HEK293 (cell line): ENCODE results near the gene MYZAP.
A peak's percentile ranks its signal among the peaks of the same experiment; 100 is the strongest.

ENCODE experiments used
- CTCF ChIA-PET: fragments of 350-600 bp; formaldehyde crosslinking; extraction: SDS; loops from one replicate; lab custom pipeline; 2021; ENCODE audit warnings: antibody characterized with exemption; lab: Yijun Ruan, JAX
- POLR2A ChIA-PET: fragments of 300-600 bp; formaldehyde crosslinking; extraction: SDS; loops from one replicate; lab custom pipeline; 2020; ENCODE audit warnings: antibody characterized with exemption, inconsistent platforms; lab: Yijun Ruan, JAX
- H3K27ac ChIP-seq: fragments of 200-500 bp; sonication (Bioruptor generic); 2 replicates; pipeline ENCODE4 v1.5.1; 2014; ENCODE audit warnings: low read depth, low read length, control low read depth, inconsistent platforms; ENCODE audit errors: extremely low read depth
- H3K36me3 ChIP-seq, 2 experiments: fragments of 200-500 bp in 1 of 2; sonication (Bioruptor generic) in 1 of 2; 1 replicate in 1 of 2; 2 replicates in 1 of 2; pipeline ENCODE4 v1.5.1; 2014 to 2017; ENCODE audit warnings: inconsistent platforms in 2 of 2, low read length in 2 of 2; ENCODE audit not compliant: control insufficient read depth in 2 of 2, insufficient read depth in 1 of 2
- H3K4me1 ChIP-seq: fragments of 200-500 bp; sonication (Bioruptor generic); 2 replicates; pipeline ENCODE4 v1.5.1; 2014; ENCODE audit warnings: mild to moderate bottlenecking, low read length, inconsistent platforms; ENCODE audit not compliant: control insufficient read depth, insufficient read depth
- H3K4me3 ChIP-seq: 2 replicates; pipeline ENCODE4 v1.5.1; 2011; ENCODE audit warnings: low read depth, mild to moderate bottlenecking, control low read depth, low read length, moderate library complexity
- H3K9me3 ChIP-seq: fragments of 200-500 bp; sonication (Bioruptor generic); 2 replicates; pipeline ENCODE4 v1.5.1; 2014; ENCODE audit warnings: low read depth, low read length, inconsistent platforms; ENCODE audit not compliant: control insufficient read depth, insufficient read depth
- AEBP2 ChIP-seq: fragments of 450-650 bp; formaldehyde crosslinking; IDR thresholded peaks from 2 replicates; pipeline ENCODE4 v1.5.1; 2016; ENCODE audit warnings: missing biosample characterization, missing genetic modification characterization, borderline replicate concordance
- GLIS2 ChIP-seq: fragments of 450-650 bp; formaldehyde crosslinking; IDR thresholded peaks from 2 replicates; pipeline ENCODE4 v1.5.1; 2016; ENCODE audit warnings: missing biosample characterization, missing genetic modification characterization
- KLF9 ChIP-seq: fragments of 450-650 bp; formaldehyde crosslinking; IDR thresholded peaks from 2 replicates; pipeline ENCODE4 v1.5.1; 2016; ENCODE audit warnings: missing biosample characterization, missing genetic modification characterization, low read depth
- PRDM2 ChIP-seq: fragments of 450-650 bp; formaldehyde crosslinking; IDR thresholded peaks from 2 replicates; pipeline ENCODE4 v1.5.1; 2016; ENCODE audit warnings: missing biosample characterization, missing genetic modification characterization, borderline replicate concordance
- RBAK ChIP-seq: fragments of 450-650 bp; formaldehyde crosslinking; IDR thresholded peaks from 2 replicates; pipeline ENCODE4 v1.5.1; 2016; ENCODE audit warnings: missing biosample characterization, missing genetic modification characterization
- REST ChIP-seq: fragments of 450-650 bp; formaldehyde crosslinking; IDR thresholded peaks from 2 replicates; pipeline ENCODE4 v1.5.1; 2016; ENCODE audit warnings: missing biosample characterization, missing genetic modification characterization
- ZBTB11 ChIP-seq: fragments of 450-650 bp; formaldehyde crosslinking; conservative IDR thresholded peaks from 2 replicates; pipeline ENCODE4 v1.5.1; 2016; ENCODE audit warnings: low read depth, missing biosample characterization, missing genetic modification characterization
- ZBTB8A ChIP-seq: fragments of 450-650 bp; formaldehyde crosslinking; IDR thresholded peaks from 2 replicates; pipeline ENCODE4 v1.5.1; 2016; ENCODE audit warnings: missing biosample characterization, missing genetic modification characterization
- ZFP41 ChIP-seq: fragments of 450-650 bp; formaldehyde crosslinking; IDR thresholded peaks from 2 replicates; pipeline ENCODE4 v1.5.1; 2016; ENCODE audit warnings: missing biosample characterization, missing genetic modification characterization, borderline replicate concordance
- ZNF121 ChIP-seq: fragments of 450-650 bp; formaldehyde crosslinking; IDR thresholded peaks from 2 replicates; pipeline ENCODE4 v1.5.1; 2016; ENCODE audit warnings: missing biosample characterization, missing genetic modification characterization
- ZNF221 ChIP-seq: fragments of 450-650 bp; formaldehyde crosslinking; IDR thresholded peaks from 2 replicates; pipeline ENCODE4 v1.5.1; 2017; ENCODE audit warnings: missing biosample characterization, missing genetic modification characterization, borderline replicate concordance
- ZNF548 ChIP-seq: fragments of 450-650 bp; formaldehyde crosslinking; IDR thresholded peaks from 2 replicates; pipeline ENCODE4 v1.5.1; 2016; ENCODE audit warnings: missing biosample characterization, missing genetic modification characterization
- ZNF623 ChIP-seq: fragments of 450-650 bp; formaldehyde crosslinking; IDR thresholded peaks from 2 replicates; pipeline ENCODE4 v1.5.1; 2016; ENCODE audit warnings: missing biosample characterization, missing genetic modification characterization
- ZNF624 ChIP-seq: fragments of 450-650 bp; formaldehyde crosslinking; IDR thresholded peaks from 2 replicates; pipeline ENCODE4 v1.5.1; 2017; ENCODE audit warnings: missing biosample characterization, missing genetic modification characterization
- ZNF629 ChIP-seq: fragments of 450-650 bp; formaldehyde crosslinking; IDR thresholded peaks from 2 replicates; pipeline ENCODE4 v1.5.1; 2017; ENCODE audit warnings: missing biosample characterization, missing genetic modification characterization
- ZNF777 ChIP-seq: fragments of 450-650 bp; formaldehyde crosslinking; IDR thresholded peaks from 2 replicates; pipeline ENCODE4 v1.5.1; 2017; ENCODE audit warnings: missing biosample characterization, missing genetic modification characterization, borderline replicate concordance

Gene MYZAP

GRCh38 chr15:57589754-57590153 is 1.9 kb upstream of the MYZAP start:
- ChIA-PET POLR2A (no interaction called here), CTCF (interaction anchor here (0.9 kb wide), 1 partner anchor 29 kb away, joined by 3 read pairs; no protein-coding TSS in a partner anchor)
- H3K36me3 ChIP-seq = no peaks in the 10 kb centered on the region
- TF ChIP-seq PRDM2 (tag by site-specific recombination) (no peak), ZNF548 (tag by site-specific recombination) (no peak)
- no peak overlapping the region for H3K4me3 ChIP-seq
- no peak overlapping the region for H3K27ac ChIP-seq
- H3K4me1 ChIP-seq = no peaks in the 10 kb centered on the region
- H3K9me3 ChIP-seq = no peaks in the 10 kb centered on the region

GRCh38 chr15:57591237-57591821 is 375 bp upstream of the MYZAP start:
- Histone ChIP-seq H3K36me3 (no peaks in the 10 kb centered on the region), H3K9me3 (no peaks in the 10 kb centered on the region), H3K4me3 (peak overlapping the region; percentile 45), H3K27ac (no peak overlapping the region), H3K4me1 (no peaks in the 10 kb centered on the region)
- CTCF ChIA-PET = no interaction called here
- POLR2A ChIA-PET = no interaction called here
- TF ChIP-seq ZNF629 = no peak
- no peak for TF ChIP-seq ZNF121 (tag by site-specific recombination)
- TF ChIP-seq ZNF221 (tag by site-specific recombination) = no peak
- no peak for TF ChIP-seq RBAK
- no peak for TF ChIP-seq REST
- no peak for TF ChIP-seq AEBP2 (tag by site-specific recombination)
- TF ChIP-seq ZBTB11 = no peak
- no peak for TF ChIP-seq ZFP41
- 0 out of 2 replicates have a peak, but pooled peaks have one; percentile 7 for TF ChIP-seq GLIS2 (tag by site-specific recombination)
- TF ChIP-seq KLF9 = no peak
- no peak for TF ChIP-seq ZNF624
- TF ChIP-seq ZNF777 = no peak
- TF ChIP-seq ZNF623 = no peak
- TF ChIP-seq ZBTB8A (tag by site-specific recombination) = peak; percentile 16; the same call in 1 of the 2 replicates
